Measurements from ENCODE around the gene LRRC27. TPM values are rescaled to one million over a fixed set of nuclear protein-coding genes. Genes with fewer than 3 reads are reported as not detected.

Gene LRRC27
- total RNA-seq, 1 experiment from 2014 or later = 4.1 TPM

GRCh38 chr10:132293813-132294520, 38.0 kb upstream of the LRRC27 start:
- TF ChIP-seq, protein P1, sequence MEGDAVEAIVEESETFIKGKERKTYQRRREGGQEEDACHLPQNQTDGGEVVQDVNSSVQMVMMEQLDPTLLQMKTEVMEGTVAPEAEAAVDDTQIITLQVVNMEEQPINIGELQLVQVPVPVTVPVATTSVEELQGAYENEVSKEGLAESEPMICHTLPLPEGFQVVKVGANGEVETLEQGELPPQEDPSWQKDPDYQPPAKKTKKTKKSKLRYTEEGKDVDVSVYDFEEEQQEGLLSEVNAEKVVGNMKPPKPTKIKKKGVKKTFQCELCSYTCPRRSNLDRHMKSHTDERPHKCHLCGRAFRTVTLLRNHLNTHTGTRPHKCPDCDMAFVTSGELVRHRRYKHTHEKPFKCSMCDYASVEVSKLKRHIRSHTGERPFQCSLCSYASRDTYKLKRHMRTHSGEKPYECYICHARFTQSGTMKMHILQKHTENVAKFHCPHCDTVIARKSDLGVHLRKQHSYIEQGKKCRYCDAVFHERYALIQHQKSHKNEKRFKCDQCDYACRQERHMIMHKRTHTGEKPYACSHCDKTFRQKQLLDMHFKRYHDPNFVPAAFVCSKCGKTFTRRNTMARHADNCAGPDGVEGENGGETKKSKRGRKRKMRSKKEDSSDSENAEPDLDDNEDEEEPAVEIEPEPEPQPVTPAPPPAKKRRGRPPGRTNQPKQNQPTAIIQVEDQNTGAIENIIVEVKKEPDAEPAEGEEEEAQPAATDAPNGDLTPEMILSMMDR (IDR thresholded peaks at IDR 0.05 in 2 of 3, conservative IDR thresholded peaks at IDR 0.05 in 1 of 3; ENCODE audit: borderline replicate concordance in 1 of 3, insufficient read depth in 1 of 3, low read depth in 2 of 3, low read length in 2 of 3) = no peak
- TF ChIP-seq, protein P2, sequence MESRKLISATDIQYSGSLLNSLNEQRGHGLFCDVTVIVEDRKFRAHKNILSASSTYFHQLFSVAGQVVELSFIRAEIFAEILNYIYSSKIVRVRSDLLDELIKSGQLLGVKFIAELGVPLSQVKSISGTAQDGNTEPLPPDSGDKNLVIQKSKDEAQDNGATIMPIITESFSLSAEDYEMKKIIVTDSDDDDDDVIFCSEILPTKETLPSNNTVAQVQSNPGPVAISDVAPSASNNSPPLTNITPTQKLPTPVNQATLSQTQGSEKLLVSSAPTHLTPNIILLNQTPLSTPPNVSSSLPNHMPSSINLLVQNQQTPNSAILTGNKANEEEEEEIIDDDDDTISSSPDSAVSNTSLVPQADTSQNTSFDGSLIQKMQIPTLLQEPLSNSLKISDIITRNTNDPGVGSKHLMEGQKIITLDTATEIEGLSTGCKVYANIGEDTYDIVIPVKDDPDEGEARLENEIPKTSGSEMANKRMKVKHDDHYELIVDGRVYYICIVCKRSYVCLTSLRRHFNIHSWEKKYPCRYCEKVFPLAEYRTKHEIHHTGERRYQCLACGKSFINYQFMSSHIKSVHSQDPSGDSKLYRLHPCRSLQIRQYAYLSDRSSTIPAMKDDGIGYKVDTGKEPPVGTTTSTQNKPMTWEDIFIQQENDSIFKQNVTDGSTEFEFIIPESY (IDR thresholded peaks at IDR 0.05; ENCODE audit: extremely low read depth, insufficient replicate concordance, low read length) = no peak
- TF ChIP-seq POLR2AphosphoS5 (IDR thresholded peaks at IDR 0.05; ENCODE audit: low read depth, low read length) (no peak), CBX3 (IDR thresholded peaks at IDR 0.05; ENCODE audit: low read depth) (no peak), ELF1 (IDR thresholded peaks at IDR 0.05; ENCODE audit: borderline replicate concordance, low read depth) (no peak), ZNF274 (IDR thresholded peaks at IDR 0.05; ENCODE audit: low read depth, low read length) (no peak), EGR1 (IDR thresholded peaks at IDR 0.05; ENCODE audit: low read depth) (no peak), RAD21 (IDR thresholded peaks at IDR 0.05; ENCODE audit: low read depth) (no peak), SP1 (IDR thresholded peaks at IDR 0.05; ENCODE audit: low read depth) (no peak), ZFX (IDR thresholded peaks at IDR 0.05) (no peak), POLR2A (IDR thresholded peaks at IDR 0.05; ENCODE audit: borderline replicate concordance, extremely low read depth, insufficient read depth, insufficient read length) (no peak)
- Histone ChIP-seq H3K9me2 (ENCODE audit: insufficient read depth) (no peaks in the 10 kb centered on the region), H4K20me1 (ENCODE audit: insufficient read depth) (no peaks in the 10 kb centered on the region), H2AFZ (ENCODE audit: low read depth, low read length, poor library complexity, severe bottlenecking) (no peak overlapping the region), H3K9me3 (ENCODE audit: control insufficient read depth in 1 of 2, insufficient read depth in 1 of 2, low read depth in 1 of 2, low read length in 2 of 2) (no peaks in the 10 kb centered on the region), H3K9ac (ENCODE audit: low read length) (no peak overlapping the region), H3K4me2 (ENCODE audit: low read length) (no peak overlapping the region), H3K27me3 (ENCODE audit: insufficient read depth, low read length) (no peaks in the 10 kb centered on the region), H3K36me3 (ENCODE audit: control insufficient read depth in 1 of 2, insufficient read depth in 2 of 2, low read length in 2 of 2) (no peaks in the 10 kb centered on the region), H3K79me2 (ENCODE audit: insufficient read depth, low read length) (no peaks in the 10 kb centered on the region; the same call in 1 of the 2 replicates), H3K27ac (ENCODE audit: low read depth, low read length) (no peak overlapping the region), H3K4me3 (replicated peaks in 1 of 2; ENCODE audit: low read depth in 1 of 2, low read length in 2 of 2) (no peak overlapping the region), H3K4me1 (ENCODE audit: control insufficient read depth in 1 of 2, insufficient read depth in 2 of 2, low read length in 2 of 2) (no peaks in the 10 kb centered on the region)
- intact Hi-C loops (cut with micrococcal nuclease) = no loop called here
- ChIA-PET CTCF (no interaction called here), POLR2A (no interaction called here), RAD21 (ENCODE audit: low non-redundant PET in 1 of 2, low total read pairs in 2 of 2, uncharacterized antibody in 2 of 2, unreplicated experiment in 2 of 2) (no interaction called here)
- DNase-seq (ENCODE audit: low read depth, low spot score) = no peak
- no TSS peak for BruUV-seq (replicated peaks)
- no peak for ATAC-seq
